NOMO-1 treated with dmso at 0.1 percent for 144 hours (cell line): ENCODE measurements around the gene FAM81A.
"Not testable (repeated sequence)": the region's sequence is repeated elsewhere in the genome, so short reads cannot be mapped to it uniquely, and the experiment has no call there.

Source experiments
- DNase-seq: peaks from one replicate; lab custom pipeline; 2025; ENCODE audit not compliant: unreplicated experiment; lab: John Stamatoyannopoulos, UW

The FAM81A gene

DNA sequence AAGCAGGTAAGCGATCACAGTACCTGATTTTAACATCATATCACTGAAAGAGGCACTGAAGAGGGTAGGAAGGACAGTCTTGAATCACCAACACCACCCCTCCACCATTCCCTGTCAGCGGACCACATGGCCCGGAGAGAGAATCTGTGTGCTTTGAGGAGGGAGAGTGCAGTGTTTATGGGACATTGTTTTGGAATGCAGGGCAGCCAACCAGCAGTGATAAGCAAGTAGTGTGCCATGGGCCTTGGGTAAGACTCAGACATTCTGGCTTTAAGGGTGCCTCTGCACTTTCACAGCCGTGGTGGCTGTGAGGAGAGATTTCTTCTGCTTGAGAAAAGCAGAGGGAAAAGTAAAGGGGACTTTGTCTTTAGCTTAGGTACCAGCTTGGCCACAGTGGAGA lies 46.4 kb downstream of the FAM81A start:
- no peak for DNase-seq

GRCh38 chr15:59485036-59485435 lies 47.0 kb downstream of the FAM81A start:
- DNase-seq: no peak

DNA sequence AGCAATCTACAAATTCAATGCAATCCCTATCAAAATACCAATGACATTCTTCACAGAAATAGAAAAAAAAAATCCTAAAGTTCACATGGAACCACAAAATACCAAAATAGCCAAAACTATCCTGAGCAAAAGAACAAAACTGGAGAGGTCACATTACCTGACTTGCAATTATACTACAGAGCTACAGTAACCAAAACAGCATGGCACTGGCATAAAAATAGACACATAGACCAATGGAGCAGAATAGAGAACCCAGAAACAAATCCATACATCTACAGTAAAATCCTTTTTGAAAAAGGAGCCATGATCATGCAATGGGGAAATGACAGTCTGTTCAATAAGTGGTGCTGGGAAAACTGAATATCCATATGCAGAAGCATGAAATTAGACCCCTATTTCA lies 51.5 kb downstream of the FAM81A start:
- not testable (repeated sequence) for DNase-seq

GRCh38 chr15:59491062-59491461 lies 53.1 kb downstream of the FAM81A start:
- no peak for DNase-seq

DNA sequence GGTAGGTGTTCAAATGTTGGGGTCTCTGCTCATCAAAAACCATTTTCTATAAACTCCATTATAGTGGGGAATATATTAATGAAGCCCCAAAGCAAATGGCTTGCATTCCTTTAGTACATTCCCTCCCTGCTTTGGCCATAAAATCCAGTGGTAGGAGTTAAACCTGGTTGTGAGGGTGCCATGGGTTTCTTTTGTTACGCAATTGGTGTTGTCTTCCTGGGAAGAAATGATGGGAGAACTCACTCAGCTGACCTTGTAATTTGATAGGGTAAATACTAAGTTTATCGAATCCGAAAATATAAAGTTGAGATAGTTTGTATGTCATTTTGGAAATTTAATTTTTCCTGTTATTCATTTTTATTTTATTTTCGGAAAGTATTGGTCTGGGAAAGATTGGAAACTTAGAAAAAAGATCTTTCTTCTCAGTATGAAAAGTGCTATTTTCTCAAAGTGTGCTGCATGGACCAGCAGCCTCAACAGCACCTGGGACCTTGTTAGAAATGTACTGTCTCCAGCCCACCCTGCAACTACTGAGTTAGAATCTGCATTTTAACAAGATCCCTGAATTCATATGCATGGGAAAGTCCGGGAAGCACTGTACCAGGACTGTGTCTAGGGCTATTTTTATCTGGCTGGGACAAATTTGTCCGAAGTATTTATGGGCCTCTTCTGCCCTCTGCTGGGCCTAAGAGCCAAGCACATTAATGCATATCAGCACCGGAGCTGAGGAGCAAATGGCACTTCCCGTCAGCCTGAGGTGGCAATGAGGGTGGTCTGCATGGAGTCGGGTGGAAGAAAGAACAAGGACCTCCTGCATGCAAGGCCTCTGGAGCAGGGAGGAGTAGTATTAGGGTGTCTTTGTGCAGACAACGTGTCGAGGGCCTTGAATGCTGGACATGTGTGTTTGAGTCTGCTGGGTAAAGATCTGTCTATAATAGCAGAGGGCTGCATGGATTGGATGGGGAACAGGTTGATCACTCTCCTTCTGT lies 54.7 kb downstream of the FAM81A start:
- peak; percentile 19 for DNase-seq

DNA sequence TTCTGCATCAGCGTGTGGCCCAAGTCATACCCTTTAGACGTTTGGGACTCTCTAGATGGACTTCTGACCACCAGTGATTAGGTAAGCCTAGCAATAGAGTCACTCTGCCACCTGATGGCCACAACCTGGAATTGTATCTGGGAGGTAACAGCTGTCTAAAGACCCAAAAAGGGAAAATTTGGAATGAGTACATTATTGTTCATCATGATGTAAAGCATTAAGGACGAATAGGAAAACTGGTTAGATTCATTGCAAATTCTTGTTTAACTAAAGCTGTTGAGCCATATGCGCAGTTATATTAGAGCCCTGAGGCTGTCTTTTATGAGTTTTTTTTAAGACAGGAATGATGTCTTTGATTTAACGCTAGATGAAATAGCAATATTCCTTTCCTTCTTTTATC lies 63.6 kb downstream of the FAM81A start:
- DNase-seq: no peak

DNA sequence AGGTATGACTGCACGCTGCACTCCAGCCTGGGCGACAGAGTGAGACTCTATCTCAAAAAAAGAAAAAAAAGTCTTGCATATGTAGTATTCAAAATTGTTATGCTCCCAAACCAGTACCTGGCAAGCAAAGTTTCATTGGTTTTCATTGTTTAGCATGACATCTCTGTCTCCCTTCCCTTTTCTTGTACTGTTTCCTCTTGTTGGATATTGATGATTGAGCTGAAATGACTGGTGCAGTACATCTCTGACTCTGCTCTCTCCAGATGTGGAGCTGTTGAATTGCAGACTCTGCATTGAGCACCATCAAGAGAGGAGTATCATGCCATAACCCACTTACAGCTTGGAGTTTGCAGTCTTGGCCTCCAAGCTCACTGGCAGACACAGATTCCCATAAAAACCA lies 77.2 kb downstream of the FAM81A start:
- DNase-seq: no peak

- DNase-seq: peak; percentile 6
These were observed 78.9 kb downstream of the FAM81A start for GRCh38 chr15:59516655-59517461.

DNA sequence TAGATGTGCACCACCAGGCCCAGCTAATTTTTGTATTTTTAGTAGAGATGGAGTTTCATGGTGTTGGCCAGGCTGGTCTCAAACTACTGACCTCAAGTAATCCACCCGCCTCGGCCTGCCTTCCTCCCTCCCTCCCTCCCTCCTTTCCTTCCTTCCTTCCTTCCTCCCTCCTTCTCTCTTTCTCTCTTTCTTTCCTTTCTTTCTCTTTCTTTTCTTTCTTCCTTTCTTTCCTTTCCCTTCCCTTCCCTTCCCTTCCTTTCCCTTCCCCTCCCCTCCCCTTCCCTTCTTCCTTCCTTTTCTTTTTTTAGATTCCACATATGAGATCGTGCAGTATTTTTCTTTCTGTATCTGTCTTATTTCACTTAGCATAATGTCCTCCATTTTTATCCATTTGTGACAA lies 81.3 kb downstream of the FAM81A start:
- no peak for DNase-seq

- DNase-seq: no peak
These were observed 83.5 kb downstream of the FAM81A start for GRCh38 chr15:59521443-59521842.

DNA sequence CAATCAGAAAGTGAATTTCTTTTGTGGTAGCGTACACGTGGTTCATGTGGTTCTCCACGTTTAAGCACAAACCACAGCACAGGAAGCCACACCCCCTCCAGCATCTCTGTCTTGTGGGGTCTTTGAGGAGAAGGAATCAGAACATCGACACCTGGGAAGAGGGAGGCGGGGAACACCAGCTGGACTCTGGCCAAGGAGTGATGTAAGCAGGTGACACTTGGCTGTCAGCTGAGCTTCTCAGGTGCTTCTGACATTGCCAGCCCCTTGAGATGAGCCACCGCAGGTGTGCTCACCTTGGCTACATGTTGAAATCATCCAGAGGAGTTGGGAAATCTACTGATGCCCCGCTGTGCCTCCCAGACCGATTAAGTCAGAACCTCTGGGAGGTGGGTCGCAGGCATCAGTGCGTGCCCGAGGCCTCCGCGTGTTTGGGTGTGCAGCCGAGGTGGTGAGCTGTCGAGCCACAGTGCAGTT lies 85.0 kb downstream of the FAM81A start:
- DNase-seq: no peak

- DNase-seq: no peak
These were observed 85.7 kb downstream of the FAM81A start for GRCh38 chr15:59523702-59524101.

DNA sequence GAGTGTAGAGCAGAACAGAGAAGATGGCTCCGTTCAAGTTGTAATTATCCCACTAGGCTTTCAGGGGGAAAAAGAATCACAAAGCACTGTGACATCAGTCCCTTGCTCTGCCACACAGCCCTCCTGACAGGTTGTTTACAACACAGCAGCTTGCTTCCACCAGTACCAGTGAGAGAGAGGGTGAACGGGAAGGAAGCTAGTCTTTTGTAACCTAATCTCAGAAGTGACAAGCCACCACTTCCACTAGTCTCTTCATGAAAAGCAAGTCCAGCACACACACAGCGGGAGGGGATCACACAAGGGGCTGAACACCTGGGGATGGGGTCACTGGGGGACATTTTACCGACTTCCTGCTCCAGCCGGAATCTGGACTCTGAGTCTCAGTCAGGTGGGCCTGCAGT lies 86.3 kb downstream of the FAM81A start:
- DNase-seq: peak; percentile 34

GRCh38 chr15:59526466-59526865 lies 88.5 kb downstream of the FAM81A start:
- DNase-seq: not testable (repeated sequence)

DNA sequence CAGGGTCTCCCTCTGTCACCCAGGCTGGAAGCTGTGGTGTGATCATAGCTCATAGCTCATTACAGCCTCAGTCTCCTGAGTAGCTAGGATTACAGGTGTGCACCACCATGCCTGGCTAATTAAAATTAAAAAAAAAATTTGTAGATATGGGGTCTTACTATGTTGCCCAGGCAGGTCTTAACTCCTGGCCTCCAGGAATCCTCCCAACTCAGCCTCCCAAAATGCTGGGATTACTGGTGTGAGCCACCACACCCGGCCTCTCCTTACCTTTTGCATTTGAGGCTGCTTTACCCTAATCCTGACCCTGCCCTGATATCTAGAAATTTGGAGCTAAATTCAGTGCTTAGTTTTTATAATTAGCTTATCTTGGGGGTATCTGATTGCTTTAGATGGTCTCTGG lies 90.4 kb downstream of the FAM81A start:
- no peak for DNase-seq

- DNase-seq: peak; percentile 22
These were observed 91.0 kb downstream of the FAM81A start for GRCh38 chr15:59528961-59529402.

GRCh38 chr15:59531066-59531675 lies 93.2 kb downstream of the FAM81A start:
- peak; percentile 22 for DNase-seq

DNA sequence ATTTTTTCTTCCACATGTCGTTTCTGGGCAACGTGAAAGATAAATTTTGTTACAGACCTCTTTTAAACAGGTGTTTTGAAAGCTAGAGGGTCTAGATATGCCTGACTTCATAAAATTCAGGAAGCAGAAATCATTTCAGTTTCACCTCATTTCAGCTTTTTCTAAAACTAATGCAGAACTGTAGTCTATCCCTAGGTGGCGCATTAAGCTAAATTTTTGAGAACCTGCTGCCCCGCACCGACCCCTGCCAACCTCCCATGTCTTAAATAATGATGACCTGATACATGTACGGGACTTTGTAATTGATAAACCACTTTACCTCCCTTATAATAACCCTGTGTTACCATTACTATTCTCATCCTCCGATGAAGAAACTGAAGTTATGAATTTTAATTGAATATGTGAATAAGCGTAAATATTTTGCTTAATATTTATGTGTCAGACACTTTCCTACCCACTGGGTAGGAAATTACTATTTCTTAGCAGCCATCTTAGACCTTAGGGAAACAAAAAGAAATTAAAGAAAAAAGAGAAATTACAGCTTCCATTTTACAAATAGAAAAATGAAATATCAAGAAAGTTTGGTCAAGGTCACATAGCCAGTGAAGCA lies 94.9 kb downstream of the FAM81A start:
- DNase-seq: peak; percentile 68

DNA sequence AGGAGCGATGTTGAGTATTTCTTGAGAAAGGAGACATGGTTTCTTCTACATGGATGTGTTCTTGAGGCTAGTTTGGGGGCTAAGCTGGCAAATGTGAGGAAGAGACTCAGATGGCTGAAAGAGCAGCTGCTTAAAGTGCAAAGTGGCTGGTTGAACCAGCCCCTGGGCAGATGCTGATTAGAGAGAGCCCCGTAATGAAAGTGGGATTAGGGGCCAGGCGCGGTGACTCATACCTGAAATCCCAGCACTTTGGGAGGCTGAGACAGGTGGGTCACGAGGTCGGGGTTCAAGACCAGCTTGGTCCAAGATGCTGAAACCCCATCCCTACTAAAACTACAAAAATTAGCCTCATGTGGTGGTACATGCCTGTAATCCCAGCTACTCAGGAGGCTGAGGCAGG lies 98.6 kb downstream of the FAM81A start:
- DNase-seq: no peak

DNA sequence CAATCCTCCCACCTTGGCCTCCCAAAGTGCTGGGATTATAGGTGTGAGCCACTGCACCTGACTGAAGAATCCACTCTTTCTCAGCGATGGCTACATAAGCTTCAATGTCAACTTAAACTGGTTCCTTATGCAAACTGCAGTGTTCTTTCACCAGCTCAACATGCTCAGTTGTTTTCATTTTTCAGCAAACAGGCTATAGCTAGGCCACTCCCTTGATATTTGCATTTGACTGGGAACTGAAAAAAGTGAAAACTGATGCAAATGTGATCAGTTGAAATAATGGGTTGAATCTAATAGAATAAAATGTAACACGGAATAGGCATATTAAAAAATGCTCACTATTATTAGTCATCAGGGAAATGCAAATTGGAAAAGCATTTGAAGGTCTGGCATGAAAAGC lies 99.4 kb downstream of the FAM81A start:
- DNase-seq: no peak

GRCh38 chr15:59538494-59538893 lies 100.5 kb downstream of the FAM81A start:
- no peak for DNase-seq
